Activated naive CD4-positive, alpha-beta T cell treated with anti-CD3 and anti-CD28 coated beads, Interleukin-2, amount 10 ng/mL, durations not matched to agents 7 days and 5 days (primary cell): ENCODE data around the gene CALML6.
A peak's percentile ranks its signal among the peaks of the same experiment; 100 is the strongest.

Source experiments
- CTCF ChIA-PET: fragments of 350-600 bp; sonication (Branson Sonifier 250); formaldehyde crosslinking; loops from one replicate; lab custom pipeline; 2021; ENCODE audit warnings: antibody characterized with exemption; lab: Charles Lee
- DNase-seq: peaks from one replicate; pipeline ENCODE4 v3.0.0-alpha.2; 2020
- H3K27ac Mint-ChIP-seq: one replicate; pipeline ENCODE4 v1.8.0; 2021; ENCODE audit warnings: mild to moderate bottlenecking, moderate library complexity, mixed read lengths
- H3K27me3 Mint-ChIP-seq: one replicate; pipeline ENCODE4 v1.8.0; 2021; ENCODE audit warnings: mild to moderate bottlenecking, mixed read lengths
- H3K36me3 Mint-ChIP-seq: one replicate; pipeline ENCODE4 v1.8.0; 2021; ENCODE audit warnings: mixed read lengths
- H3K4me1 Mint-ChIP-seq: one replicate; pipeline ENCODE4 v1.8.0; 2021; ENCODE audit warnings: mixed read lengths
- H3K4me3 Mint-ChIP-seq: one replicate; pipeline ENCODE4 v1.8.0; 2021; ENCODE audit warnings: mild to moderate bottlenecking, moderate library complexity, mixed read lengths
- H3K9me3 Mint-ChIP-seq: one replicate; pipeline ENCODE4 v1.8.0; 2021; ENCODE audit warnings: mixed read lengths

The CALML6 gene

DNA sequence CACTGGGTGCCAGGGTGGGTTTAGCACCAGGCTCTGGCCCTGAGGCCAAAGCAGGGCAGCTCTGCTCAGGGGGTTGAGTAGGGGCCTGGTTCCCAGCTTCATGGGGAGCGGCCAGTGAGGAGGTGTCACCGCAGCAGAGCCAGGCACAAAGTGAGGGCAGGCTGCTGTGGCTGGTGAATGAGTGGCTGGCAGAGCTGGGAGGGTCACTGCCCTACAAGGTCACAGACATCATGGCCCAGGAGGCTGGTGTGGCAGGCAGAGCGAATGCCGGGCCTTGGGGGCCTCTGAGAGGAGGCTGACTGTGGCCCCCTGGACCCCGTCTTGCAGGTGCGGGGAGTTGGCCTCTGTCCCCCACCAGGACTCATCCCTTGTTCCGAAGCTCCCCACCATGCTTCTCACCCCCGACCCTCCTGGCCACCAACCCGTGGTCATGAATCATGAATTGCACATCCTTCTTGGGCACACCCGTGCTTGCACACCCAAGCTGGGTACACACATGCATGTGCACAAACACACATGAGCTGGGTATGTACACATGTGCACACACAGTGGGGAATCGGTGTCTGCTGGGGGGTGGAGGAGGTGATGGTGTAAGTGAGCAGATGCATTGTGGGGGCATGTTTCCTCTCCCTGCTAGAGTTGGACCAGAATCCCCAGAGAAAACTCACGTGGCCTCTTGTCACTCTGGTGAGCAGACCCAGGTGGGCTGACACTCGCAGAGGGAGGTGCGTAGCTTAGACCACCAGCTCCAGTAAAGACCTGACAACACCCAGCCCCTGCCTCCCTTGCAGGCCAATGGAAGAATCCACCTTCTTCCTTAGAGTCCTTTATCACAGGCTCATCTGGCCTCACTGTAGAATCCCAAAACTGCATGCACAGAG, 19.4 kb upstream of the CALML6 start:
- Mint-ChIP-seq H3K36me3 (peaks cover 4% of the 10 kb centered on the region), H3K27ac (peak overlapping the region; percentile 50), H3K4me3 (no peak overlapping the region), H3K4me1 (peaks cover 37% of the 10 kb centered on the region), H3K27me3 (peaks cover 61% of the 10 kb centered on the region), H3K9me3 (no peaks in the 10 kb centered on the region)
- CTCF ChIA-PET: interaction anchor here (1.1 to 2.2 kb wide), 4 partner anchors 9 to 149 kb away, joined by 4 to 11 read pairs (median 5); no protein-coding TSS in a partner anchor
- no peak for DNase-seq

DNA sequence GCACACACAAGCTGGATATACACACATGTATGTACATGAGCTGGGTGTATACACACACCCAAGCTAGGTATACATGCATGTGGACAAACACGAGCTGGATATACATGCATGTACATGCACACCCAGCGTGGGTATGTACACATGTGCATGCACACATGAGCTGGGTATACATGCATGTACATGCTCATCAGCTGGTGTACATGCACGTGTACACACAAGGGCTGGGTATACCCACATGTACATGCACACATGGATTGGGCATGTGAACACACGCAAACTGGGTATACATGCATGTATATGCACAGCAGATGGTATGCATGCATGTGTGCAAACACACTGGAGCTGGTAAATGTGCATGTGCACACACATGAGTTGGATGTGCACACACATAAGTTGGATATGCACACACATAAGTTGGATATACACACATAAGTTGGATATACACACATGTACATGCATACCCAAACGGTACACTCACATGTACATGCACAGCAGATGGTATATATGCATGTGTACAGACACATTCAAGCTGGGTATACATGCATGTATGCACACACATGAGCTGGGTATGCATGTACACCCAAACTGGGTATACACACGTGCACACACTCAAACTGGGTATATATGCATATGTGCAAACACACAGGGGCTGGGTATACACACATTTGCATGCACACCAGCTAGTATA, 16.7 kb upstream of the CALML6 start:
- Mint-ChIP-seq H3K27ac (no peak overlapping the region), H3K27me3 (peaks cover 75% of the 10 kb centered on the region), H3K9me3 (no peaks in the 10 kb centered on the region), H3K4me3 (no peak overlapping the region), H3K4me1 (peaks cover 25% of the 10 kb centered on the region), H3K36me3 (no peaks in the 10 kb centered on the region)
- CTCF ChIA-PET: interaction anchor here (4.2 kb wide), 1 partner anchor 10 kb away, joined by 38 read pairs; no protein-coding TSS in a partner anchor
- no peak for DNase-seq

DNA sequence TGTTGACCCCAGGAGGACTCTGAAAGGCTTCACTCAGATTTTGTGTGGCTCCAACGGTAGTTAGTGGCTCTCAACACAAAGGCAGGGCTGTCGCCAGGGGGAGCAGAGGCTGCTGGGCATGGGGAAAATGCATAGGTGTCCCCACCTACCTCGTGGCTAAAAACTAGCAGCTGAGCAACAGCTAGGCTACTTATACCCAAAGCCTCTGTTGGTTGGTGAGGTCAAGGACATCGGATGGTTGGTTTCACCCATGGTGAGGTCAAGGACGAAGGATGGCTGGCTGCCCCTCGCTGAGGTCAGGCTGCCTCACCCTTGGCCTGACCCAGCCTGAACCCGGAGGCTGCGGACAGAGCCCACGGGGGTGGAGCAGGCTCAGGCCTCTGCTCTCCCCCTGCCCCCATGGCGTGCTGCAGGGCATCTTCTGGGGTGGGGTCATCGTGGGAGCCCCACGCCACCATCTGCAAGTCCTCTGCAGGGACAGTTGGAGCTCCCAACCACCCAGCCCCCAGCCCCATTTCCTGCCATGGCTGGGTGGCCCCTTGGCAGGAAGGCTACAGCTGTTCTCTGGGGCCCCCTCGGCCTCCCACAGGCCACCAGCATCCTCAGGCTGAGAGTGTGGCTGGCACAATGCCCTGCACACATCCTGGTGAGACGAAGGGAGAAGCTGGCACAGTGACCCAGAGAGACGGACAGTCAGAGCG, 15.6 kb upstream of the CALML6 start:
- CTCF ChIA-PET: interaction anchor here (0.6 to 4.2 kb wide), 2 partner anchors 9 to 133 kb away, joined by 3 to 38 read pairs; no protein-coding TSS in a partner anchor
- DNase-seq: peak; percentile 54
- no peak overlapping the region for H3K27ac Mint-ChIP-seq
- H3K4me1 Mint-ChIP-seq: peaks cover 18% of the 10 kb centered on the region
- H3K4me3 Mint-ChIP-seq: no peak overlapping the region
- H3K36me3 Mint-ChIP-seq: no peaks in the 10 kb centered on the region
- H3K27me3 Mint-ChIP-seq: peaks cover 67% of the 10 kb centered on the region
- no peaks in the 10 kb centered on the region for H3K9me3 Mint-ChIP-seq

GRCh38 chr1:1899967-1900327, 15.1 kb upstream of the CALML6 start:
- CTCF ChIA-PET: interaction anchor here (4.2 kb wide), 1 partner anchor 8 kb away, joined by 38 read pairs; no protein-coding TSS in a partner anchor
- DNase-seq: no peak

GRCh38 chr1:1900883-1901640, 14.0 kb upstream of the CALML6 start:
- H3K27ac Mint-ChIP-seq: no peak overlapping the region
- no peaks in the 10 kb centered on the region for H3K9me3 Mint-ChIP-seq
- CTCF ChIA-PET: interaction anchor here (4.2 kb wide), 1 partner anchor 7 kb away, joined by 38 read pairs; no protein-coding TSS in a partner anchor

More at GRCh38 chr1:1899967-1900327, 15.1 kb upstream of the CALML6 start:
- no peaks in the 10 kb centered on the region for H3K9me3 Mint-ChIP-seq
- no peak overlapping the region for H3K27ac Mint-ChIP-seq
- no peak overlapping the region for H3K4me3 Mint-ChIP-seq
- H3K4me1 Mint-ChIP-seq: peaks cover 13% of the 10 kb centered on the region
- peaks cover 61% of the 10 kb centered on the region for H3K27me3 Mint-ChIP-seq
- H3K36me3 Mint-ChIP-seq: no peaks in the 10 kb centered on the region

GRCh38 chr1:1901641-1902294, 13.3 kb upstream of the CALML6 start:
- Mint-ChIP-seq H3K4me3 (no peak overlapping the region), H3K4me1 (peaks cover 13% of the 10 kb centered on the region), H3K27ac (no peak overlapping the region), H3K9me3 (no peaks in the 10 kb centered on the region), H3K27me3 (peaks cover 45% of the 10 kb centered on the region), H3K36me3 (no peaks in the 10 kb centered on the region)
- DNase-seq: no peak
- CTCF ChIA-PET: no interaction called here

More at GRCh38 chr1:1900883-1901640, 14.0 kb upstream of the CALML6 start:
- Mint-ChIP-seq H3K4me1 (peaks cover 9% of the 10 kb centered on the region), H3K4me3 (no peak overlapping the region), H3K27me3 (peaks cover 50% of the 10 kb centered on the region), H3K36me3 (no peaks in the 10 kb centered on the region)
- DNase-seq: no peak

GRCh38 chr1:1903224-1903623, 11.8 kb upstream of the CALML6 start:
- peaks cover 36% of the 10 kb centered on the region for H3K27me3 Mint-ChIP-seq
- H3K4me1 Mint-ChIP-seq: peaks cover 12% of the 10 kb centered on the region
- no peaks in the 10 kb centered on the region for H3K9me3 Mint-ChIP-seq
- DNase-seq: no peak
- no peak overlapping the region for H3K4me3 Mint-ChIP-seq
- no peaks in the 10 kb centered on the region for H3K36me3 Mint-ChIP-seq
- H3K27ac Mint-ChIP-seq: no peak overlapping the region
- CTCF ChIA-PET: no interaction called here

DNA sequence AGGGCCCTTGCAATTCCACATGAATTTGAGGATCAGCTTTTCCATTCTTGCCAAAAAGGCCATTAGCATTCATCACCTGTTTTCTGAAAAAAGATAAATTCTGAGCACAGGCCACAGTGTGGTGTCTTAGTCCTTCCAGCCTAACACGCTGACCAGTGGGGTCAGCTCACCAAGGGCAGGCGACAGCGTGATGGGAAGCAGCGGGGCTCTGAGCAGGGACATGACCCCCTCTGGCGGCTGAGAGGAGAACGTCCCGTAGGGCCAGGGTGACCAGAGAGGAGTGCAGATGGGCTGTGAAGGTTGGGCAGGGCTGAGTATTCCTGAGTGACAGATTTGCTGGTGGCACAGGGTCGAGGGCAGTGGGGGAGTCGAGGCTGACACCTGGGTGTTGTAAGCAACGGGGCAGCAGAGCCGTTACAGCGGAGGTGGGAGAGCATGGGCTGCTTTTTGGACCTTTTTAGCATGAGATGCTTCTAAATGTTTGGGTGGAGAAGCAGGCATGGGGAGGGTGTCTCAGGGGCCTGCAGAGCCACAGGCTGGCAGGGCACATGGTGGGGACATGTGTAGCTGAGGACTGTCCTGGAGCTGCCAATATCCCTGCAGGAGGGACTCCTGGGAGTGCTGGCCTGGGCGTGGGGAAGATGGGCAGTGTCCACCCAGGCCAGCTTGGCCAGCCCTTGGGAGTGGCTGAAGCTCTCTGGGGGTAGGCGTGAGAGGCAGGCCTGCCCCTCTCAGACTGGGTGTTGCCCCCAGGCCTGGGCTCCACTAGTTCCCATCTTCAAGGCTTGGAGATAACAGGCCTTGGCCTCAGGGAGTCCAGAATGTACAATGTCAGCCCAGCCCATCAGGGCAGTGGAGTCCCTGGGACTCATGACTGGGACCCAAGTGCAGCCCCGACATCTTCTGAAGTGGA, 8.6 kb upstream of the CALML6 start:
- peak; percentile 78 for DNase-seq
- Mint-ChIP-seq H3K9me3 (no peaks in the 10 kb centered on the region), H3K4me3 (peak overlapping the region; percentile 30), H3K36me3 (no peaks in the 10 kb centered on the region), H3K27me3 (peaks cover 13% of the 10 kb centered on the region), H3K4me1 (peaks cover 20% of the 10 kb centered on the region), H3K27ac (no peak overlapping the region)
- CTCF ChIA-PET: interaction anchor here (0.5 to 4.9 kb wide), 17 partner anchors 7 to 784 kb away, joined by 3 to 38 read pairs (median 3); partner anchors contain the start of gene CDK11A

- DNase-seq: no peak
- H3K4me1 Mint-ChIP-seq: peaks cover 20% of the 10 kb centered on the region
- CTCF ChIA-PET: interaction anchor here (1.0 to 4.9 kb wide), 7 partner anchors 8 to 229 kb away, joined by 3 to 38 read pairs (median 7); no protein-coding TSS in a partner anchor
- no peaks in the 10 kb centered on the region for H3K36me3 Mint-ChIP-seq
- H3K9me3 Mint-ChIP-seq: no peaks in the 10 kb centered on the region
- H3K27me3 Mint-ChIP-seq: peaks cover 14% of the 10 kb centered on the region
- H3K27ac Mint-ChIP-seq: no peak overlapping the region
- H3K4me3 Mint-ChIP-seq: peak overlapping the region; percentile 35
Measured at GRCh38 chr1:1907098-1907736, 7.8 kb upstream of the CALML6 start.

DNA sequence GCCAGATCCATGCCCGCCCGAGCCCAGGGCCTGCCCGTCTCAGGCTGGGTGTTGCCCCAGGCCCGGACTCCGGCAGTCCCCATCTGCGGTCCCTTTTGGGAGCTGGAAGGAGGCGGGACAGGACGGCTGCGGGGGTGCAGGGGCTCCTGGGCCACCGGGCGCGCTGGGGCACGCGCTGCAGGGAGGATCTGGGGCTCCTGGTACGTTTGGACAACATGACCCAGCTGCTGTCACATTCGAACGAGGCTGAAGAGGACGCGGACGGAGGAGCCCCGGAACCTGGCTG, 6.6 kb upstream of the CALML6 start:
- Mint-ChIP-seq H3K4me1 (peaks cover 20% of the 10 kb centered on the region), H3K4me3 (peak overlapping the region; percentile 72), H3K27me3 (peaks cover 12% of the 10 kb centered on the region), H3K9me3 (no peaks in the 10 kb centered on the region), H3K27ac (peak overlapping the region; percentile 81), H3K36me3 (no peaks in the 10 kb centered on the region)
- CTCF ChIA-PET: interaction anchor here (0.7 to 4.9 kb wide), 8 partner anchors 9 to 608 kb away, joined by 3 to 38 read pairs (median 3); partner anchors contain the start of gene NADK
- DNase-seq: no peak

- H3K36me3 Mint-ChIP-seq: no peaks in the 10 kb centered on the region
- H3K4me3 Mint-ChIP-seq: peak overlapping the region; percentile 74
- peaks cover 20% of the 10 kb centered on the region for H3K4me1 Mint-ChIP-seq
- CTCF ChIA-PET: interaction anchor here (1.5 to 4.9 kb wide), 2 partner anchors 11 to 131 kb away, joined by 3 to 38 read pairs; partner anchors contain the start of gene NADK
- DNase-seq: no peak
- peaks cover 28% of the 10 kb centered on the region for H3K27me3 Mint-ChIP-seq
- no peaks in the 10 kb centered on the region for H3K9me3 Mint-ChIP-seq
- peak overlapping the region; percentile 68 for H3K27ac Mint-ChIP-seq
Measured at GRCh38 chr1:1910033-1910465, 5.0 kb upstream of the CALML6 start.
